ENCODE data around the gene CTCFL.
A peak's percentile ranks its signal among the peaks of the same experiment; 100 is the strongest.

CTCFL gene

DNA sequence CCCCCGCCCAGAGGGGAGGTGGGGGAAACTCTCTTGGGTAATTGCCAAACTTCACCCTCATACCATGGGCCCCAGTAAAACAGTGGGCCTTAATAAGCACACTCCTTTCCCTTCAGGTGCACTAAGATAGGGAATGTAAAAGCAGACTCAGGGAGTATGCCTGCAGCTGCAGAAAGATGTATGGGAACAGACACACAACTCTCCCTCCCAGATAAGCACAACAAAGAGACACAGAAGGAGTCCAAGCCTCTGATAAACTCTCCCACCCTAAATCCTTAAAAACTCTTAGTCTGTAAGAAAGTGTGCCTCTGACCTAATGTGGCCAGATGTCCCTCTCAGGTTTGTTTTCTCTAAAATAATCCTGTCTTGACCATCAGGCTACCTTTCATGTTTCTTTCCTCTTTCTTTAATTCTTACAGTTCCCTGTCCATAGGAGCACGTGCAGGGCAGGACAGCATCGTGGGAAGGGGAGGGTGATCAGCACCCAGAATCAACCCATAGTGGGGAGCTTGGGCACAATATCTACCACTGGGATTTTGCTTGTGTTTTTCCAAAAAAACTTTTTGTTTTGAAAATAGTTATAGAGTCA, 11.3 kb upstream of the CTCFL start:
- DNase-seq: no peak

DNA sequence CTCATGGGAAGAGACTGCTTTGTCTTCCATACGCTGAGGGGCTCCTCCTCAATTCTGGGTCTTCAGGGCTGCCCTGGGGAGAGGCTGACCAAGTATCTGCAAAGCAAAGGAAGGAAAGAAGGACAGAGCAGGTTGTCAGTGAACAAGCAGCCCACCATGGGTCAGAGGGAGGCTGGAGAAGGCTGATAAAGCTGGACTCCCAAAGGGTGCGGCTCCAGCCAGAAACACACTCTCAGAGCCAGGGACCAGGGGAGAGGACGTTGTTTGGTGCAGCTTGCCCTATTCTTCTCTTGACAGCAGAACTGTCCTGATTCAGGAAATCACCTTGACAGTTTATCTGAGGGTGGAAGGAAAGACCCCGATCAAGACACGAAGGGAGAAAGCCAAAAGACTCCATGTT, 10.4 kb upstream of the CTCFL start:
- no peak for DNase-seq

DNA sequence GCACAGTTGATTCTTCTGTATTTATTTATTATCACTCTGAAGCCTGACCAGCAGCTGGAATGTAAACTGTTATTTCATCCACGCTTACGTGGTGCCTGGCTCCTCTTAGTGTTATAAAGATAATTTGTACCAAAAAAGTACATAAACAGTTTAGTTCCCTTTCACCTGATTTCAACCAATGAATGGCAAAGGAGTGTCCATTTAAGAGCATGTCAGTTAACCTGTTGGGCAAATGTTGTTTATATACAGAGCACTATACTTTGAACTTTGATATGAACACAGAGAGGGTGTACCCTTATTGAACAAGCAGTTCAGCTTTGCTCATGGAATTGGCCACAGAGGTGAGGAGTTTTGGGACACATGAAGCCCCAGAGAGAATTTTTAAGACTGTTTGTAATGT, 7.2 kb upstream of the CTCFL start:
- DNase-seq: no peak

DNA sequence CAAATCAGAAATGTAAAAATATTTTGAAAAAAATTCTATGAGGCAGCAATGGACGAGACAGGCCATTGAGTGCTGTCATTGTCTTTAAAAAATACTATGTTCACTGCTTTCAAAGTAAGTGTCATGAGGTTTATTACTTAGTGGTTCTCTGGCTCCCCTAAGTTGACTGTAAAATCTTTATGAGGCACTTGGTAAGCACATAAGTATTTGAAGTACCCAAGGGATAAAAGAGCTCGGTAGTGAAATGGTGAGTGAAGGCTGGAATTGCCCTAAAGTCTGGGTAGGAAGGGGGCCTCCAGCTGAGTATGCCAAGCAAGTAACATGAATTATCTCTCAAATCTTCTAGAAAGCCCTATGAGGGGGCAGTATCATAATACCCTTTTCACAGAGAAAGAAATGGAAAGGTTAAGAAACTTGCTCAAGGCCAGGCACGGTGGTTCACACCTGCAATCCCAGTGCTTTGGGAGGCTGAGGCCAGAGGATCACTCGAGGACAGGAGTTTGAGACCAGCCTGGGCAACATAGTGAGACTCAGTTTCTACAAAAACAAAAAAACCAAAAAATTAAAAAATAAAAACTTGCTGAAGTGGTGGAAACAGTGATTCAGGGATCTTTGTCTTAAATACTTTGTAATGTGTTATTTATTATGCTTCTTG, 5.5 kb upstream of the CTCFL start:
- DNase-seq: no peak

DNA sequence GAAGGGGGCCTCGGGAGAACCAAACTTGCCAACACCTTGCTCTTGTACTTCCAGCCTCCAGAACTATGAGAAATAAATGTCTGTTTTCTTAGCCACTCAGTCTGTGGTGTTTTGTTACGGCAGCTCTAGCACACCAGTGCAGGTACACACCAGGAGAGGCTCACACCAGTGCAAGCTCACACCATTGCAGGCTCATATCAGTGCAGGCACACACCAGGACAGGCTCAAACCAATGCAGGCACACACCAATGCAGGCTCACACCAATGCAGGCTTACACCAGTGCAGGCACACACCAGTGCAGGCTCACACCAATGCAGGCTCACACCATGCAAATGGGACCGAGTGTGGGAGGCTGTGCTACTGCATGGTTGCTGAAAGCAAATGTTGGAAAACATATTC, 4.9 kb upstream of the CTCFL start:
- no peak for DNase-seq

DNA sequence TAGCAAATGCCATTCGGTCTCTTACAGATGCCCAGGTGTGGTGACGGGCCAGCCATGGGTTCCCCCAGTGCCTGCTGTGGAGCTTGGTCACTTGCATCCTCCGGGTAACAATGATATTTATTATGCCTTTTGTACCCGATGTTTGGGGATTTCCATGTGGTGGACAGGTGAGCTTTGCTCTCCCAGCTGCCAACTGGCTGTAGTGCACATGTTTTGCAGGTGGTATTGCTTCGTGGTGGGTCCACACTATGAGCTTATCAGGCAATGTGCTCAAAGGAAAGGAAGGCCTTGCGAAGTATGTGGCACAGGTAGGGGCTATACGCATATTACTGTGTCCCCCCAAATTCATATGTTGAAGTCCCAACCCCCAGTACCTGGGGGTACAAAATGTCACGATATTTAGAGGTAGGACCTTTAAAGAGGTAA, 4.2 kb upstream of the CTCFL start:
- no peak for DNase-seq

DNA sequence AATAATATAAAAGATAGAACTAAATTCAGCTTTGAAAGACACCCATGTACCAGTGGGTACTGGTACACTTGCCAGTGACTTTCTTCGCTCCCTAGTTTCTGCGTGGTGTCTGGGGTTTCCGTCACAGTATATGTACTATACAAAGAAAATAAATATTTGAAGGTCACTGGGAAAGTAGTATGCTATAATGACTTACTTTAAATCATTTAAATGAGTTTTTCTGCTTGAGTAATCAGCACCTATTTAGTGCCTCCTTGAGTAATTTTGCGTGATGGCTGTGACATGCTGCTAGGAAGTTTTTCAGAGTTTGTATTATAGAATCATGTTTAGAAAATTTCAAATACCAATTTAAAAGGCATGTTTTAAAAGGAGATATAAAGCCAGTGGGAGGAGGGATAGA, 3.2 kb upstream of the CTCFL start:
- DNase-seq: peak; percentile 6

DNA sequence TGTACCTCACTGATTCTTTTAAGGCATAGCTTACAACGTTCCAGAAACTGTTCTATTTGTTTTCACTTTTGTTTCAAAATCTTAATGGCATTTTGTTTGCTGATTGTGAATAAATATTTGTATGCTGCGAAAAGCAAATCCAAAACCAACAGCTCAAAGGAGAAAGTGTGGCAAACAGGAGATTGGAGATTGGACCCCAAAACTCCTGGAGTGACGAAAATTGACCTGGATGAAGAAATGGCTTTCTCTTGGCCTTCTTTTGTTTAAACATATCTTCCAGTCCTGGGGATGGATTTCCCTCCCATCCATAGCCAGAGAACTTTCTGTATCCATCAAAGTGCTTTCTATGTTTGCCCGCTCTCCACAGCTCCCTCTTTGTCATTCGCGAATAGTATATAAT, 2.8 kb upstream of the CTCFL start:
- no peak for DNase-seq

DNA sequence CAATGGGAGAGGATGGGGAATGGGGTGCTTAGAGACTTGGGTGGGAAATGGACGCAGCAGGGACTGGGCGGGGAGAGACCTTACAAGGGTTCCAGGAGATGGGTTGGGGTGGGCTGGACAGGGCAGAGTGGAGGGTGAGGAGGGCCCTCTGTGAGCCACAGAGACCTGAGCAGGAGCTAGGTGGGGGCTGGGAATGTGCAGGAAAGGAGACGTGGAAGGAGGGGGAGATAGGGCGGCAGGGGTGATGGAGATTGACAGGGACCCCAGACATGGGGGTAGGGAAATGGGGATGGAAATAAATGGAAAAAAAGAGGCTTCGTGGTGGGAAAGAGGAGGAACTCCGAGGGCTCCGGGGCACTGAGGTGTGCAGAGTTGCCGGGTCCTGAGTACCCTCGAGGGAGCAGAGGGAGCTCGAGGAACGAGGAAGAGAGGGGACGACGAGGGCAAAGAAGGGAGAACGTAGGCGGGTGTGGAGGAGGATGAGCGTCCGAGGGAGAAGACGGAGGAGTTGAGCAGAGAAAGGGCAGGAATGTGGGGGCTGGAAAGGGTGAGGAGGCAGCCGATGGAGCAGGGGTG, 2.0 kb upstream of the CTCFL start:
- DNase-seq: no peak

DNA sequence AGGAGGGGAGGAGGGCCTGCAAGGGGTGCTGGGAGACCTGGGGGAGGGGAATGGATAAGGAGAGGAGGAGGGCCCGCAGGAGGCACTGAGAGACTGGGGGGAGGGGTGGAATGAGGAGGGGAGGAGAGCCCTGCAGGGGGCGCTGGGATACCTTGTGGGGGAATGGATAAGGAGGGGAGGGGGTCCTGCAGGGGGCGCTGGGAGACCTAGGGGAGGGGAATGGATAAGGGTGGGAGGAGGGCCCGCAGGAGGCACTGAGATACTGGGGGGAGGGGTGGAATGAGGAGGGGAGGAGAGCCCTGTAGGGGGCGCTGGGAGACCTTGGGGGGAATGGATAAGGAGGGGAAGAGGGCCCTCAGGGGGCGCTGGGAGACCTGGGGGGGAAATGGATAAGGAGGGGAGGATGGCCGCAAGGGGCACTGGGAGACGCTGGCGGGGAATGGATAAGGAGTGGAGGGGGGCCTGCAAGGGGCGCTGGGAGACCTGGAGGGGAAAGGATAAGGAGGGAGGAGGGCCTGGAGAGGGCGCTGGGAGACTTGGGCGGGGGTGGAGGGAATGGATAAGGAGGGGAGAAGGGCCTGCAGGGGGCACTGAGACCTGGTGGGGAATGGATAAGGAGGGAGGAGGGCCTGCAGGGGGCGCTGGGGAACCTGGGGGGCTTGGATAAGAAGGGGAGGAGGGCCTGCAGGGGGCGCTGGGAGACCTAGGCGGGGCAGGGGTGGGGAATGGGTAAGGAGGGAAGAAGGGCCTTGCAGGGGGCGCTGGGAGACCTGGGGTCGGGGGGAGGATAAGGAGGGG, 1.3 kb upstream of the CTCFL start:
- DNase-seq: peak; percentile 46

DNA sequence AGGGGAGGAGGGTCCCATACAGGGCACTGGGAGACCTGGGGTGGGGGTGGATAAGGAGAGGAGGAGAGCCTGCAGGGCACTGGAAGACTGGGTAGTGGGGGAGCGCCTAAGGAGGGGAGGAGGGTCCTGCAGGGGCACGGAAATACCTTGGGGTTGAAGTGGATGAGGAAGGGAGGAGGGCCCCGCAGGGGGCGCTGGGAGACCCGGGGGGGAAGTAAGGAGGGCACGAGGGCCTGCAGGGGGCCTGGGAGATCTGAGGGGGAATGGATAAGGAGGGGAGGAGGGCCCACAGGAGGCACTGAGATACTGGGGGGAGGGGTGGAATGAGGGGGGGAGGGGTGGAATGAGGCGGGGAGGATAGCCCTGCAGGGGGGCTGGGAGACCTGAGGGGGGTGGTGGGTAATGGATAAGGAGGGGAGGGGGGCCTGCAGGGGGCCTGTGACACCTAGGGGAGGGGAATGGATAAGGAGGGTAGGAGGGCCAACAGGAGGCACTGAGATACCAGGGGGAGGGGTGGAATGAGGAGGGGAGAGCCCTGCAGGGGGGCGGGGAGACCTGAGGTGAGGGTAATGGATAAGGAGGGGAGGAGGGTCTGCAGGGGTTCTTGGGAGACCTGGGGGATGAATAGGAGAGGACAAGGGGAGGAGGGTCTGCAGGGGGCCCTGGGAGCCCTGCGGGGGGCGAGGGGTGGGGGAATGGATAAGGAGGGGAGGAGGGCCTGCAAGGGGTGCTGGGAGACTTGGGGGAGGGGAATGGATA, 567 bp upstream of the CTCFL start:
- no peak for DNase-seq

DNA sequence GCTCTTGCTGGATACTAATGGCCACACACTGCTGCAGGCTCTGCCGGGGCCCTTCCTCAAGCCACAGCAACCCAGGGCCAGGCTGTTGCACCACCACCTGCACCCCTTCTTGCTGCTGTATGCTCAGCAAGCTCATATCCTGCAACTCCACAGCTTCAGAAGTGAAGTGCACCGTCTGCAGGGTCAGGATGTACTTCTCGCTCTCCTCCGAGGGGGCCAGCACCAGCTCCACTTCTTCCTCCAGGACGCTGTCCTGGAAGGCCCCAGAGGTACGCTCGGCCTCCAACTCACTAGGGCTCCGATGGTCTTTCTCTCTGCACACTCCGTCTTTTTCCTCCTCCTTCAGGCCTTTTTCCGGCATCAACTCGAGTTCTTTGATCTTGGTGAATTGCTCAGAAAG, 1.2 kb downstream of the CTCFL start:
- DNase-seq: no peak

DNA sequence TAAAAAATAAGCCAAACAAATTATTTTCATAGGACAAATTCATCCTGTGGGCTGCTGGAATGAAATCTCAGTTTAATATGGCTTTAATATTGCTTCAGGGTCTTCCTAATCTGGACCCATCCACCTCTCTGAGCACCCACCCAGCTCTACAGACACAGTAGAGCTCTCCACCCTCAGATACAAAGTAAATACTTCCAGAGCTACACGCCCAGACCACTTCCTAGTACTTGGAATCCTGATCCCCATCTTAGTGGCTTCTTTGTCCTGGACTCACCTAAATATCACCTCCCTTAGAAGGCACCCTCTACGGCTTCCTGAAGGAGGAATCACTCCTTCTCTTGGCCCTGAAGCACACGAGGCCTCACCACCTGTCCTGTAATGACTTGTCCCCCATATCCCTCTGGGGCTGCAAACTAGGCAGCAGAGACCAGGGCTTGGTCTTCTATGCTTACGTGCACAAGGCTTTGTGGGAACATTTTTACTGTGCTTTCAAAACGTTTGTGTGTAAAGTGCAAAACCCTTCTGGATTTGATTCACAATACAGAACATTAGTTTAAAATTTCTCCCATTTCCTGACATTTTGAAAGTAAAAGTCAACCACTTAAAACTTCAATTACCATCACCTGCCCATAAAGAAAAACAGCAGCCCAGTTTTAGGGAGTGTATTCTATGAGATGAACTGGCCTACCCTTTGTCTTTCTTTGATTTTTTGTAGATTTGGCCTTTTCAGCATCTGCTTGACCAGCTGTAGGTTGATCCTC, 2.4 kb downstream of the CTCFL start:
- no peak for DNase-seq

DNA sequence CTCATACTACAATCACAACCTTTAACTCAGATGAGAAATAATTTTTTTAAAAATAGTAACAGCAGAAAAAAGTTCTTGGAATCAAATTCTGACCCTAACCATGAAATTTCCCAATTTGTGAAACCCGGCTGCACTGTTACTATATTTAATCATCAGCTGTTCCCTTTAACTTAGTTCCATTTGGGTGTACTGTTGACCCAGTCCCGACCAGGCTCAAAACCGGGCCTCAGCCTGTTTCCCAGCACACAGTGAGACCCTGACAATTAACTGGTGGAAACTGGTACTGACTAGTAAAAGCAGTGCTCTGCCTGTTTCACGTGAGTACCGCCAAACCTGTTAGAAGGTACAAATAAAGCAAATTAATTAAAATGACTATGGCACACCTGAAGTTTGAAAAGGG, 7.0 kb downstream of the CTCFL start:
- DNase-seq: no peak

DNA sequence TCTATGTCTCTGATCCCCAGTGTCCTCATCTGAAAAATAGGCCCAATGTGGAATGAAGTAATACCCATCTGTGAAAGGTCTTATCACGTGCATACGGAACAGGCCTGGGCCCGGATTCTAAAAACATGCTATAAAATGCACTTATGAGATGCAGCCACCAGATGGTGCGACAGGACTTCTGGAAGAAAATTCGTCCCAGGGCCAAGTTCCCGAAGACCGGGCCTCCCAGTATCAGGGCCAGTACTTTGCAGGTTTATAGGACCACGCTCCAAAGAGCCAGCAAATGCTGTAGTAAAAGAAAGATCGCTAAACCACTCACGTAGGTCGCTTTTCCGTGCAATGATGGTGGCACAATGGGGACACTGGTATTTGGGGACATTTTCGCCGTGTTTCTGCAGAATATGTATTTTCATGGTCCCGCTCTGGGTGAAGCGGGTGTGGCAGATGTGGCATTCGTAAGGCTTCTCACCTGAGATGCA, 10.6 kb downstream of the CTCFL start:
- DNase-seq: peak; percentile 58

DNA sequence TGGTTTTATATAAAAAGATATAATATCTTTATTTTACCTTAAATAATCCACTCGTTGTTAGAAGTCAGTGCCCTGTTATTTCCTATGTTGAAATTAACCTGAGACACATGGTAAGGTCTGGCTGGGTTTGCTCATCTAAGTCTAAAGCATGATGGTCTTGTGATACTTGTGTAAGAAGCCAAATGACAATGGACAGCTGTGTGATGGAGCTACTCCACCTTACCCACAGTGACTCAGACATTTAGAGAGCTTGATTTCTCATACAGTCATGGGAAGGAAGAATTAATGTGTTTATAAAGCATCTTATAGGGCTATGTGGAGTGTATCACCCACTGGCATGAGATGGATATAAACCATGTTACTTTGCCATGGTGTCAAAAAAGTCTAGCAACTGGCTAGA, 11.7 kb downstream of the CTCFL start:
- no peak for DNase-seq

DNA sequence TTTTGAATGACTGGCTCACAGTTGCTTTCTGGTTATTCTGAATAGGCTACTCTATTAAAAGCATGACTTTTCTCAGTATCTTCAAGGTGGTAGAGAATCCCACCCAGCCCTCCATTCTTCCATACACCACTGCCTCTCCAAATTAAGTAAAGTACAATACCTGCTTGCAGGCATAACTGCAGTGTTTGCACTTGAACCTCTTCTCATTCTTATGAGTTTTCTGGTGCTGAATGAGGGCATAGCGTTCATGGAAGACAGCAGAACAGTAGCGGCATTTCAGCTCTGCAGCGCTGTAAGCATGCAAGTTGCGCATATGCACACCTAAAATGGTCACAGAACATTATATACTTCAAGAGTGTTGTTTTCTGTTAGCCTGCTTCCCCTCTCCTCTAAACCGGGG, 12.5 kb downstream of the CTCFL start:
- no peak for DNase-seq

DNA sequence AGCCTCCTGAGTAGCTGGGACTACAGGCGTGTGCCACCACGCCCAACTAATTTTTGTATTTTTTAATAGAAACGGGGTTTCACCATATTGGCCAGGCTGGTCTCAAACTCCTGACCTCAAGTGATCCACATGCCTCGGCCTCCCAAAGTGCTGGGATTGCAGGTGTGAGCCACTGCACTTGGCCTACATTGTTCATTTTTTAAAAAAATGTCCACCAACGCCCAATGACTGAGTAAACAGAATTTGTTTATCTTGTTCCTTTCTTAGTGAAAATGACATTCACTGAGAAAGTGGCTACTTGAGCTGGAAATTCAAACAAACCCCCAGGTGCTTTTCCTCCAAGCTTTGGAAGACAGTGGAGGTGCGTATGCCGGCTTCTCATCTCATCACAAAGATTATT, 13.2 kb downstream of the CTCFL start:
- peak; percentile 5 for DNase-seq

DNA sequence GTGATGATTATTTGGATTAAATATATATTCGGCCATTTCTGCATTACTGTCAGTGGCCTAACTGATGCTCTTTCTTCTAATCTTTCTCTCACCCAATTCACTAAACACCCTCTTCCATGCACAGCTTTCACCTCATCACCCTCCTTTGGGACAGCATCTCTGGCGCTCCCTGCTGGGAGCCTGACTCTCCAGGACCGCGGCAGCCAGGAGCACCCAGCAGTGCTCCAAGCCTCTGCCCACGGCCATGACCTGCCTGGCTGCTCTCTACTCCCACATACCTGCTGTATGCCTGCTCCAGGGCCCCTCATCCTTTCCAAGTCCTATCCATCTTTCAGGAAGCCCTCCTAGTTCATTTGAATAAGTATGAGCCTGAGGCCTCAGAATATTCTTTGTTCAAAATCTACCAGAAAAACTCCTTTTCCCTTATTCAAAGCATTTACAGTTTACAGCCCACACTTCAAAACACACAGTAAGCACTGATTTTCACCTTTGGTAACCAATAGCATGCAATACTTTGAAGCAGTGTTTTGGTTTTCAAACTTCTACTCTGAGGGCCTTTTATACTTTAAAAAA, 15.2 kb downstream of the CTCFL start:
- peak; percentile 11 for DNase-seq

DNA sequence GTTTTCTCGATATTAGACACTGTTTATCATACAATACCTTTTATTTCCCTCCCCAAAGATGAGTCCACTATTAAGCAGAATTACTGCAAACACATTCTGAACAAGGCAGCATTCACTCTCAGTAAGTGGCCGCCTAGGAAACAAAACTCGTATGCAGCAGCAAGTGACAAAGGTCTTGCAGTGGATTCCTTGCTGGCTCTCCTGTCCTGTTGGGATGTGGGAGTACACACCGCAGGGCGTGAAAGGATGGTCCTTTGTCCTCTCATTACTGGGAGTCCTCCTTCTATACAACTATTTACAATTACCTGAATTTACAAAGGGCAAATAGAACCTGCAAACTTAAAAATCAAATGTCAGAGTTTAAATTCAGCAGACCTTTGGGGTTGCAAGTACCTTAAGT, 16.1 kb downstream of the CTCFL start:
- DNase-seq: no peak

DNA sequence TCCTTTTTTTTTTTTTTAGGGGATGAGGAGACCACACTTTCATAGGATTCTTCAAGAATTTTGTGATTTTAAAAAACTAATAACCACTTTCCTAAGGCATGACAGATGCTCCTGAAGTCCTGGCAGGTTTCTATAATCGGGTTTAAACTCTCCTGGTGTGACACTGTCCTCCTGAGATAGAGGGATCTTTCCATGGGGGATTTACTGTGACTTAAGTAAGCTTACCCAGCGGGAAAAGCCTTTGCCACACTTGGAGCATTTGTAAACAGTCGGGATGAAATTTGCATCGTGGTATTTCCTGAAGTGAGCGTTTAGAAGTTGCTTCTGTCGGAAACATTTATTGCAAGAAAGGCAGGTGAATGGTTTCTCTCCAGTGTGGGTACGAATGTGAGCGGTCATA, 16.6 kb downstream of the CTCFL start:
- no peak for DNase-seq

DNA sequence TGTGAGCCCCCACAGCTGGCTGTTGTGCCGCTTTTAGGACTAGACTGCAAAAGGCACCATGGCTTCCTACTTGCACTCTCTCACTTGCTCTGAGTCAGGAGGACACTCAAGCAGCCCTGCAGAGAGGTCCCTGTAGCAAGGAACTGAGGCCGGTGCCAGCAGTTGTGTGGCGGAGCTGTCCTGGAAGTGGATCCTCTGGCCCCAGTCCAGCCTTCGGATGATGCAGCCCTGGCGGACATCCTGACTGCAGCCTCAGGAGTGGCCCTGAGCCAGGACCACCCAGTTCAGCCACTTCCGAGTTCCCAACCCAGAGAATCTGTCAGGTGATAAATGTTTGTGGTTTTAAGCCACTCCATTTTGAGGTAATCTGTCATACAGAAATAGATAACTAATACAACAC, 17.5 kb downstream of the CTCFL start:
- no peak for DNase-seq
